ENCODE measurements around the gene SVOP.
"Not testable (repeated sequence)": the region's sequence is repeated elsewhere in the genome, so short reads cannot be mapped to it uniquely, and the experiment has no call there.

GRCh38 chr12:108866083-108866482 is 154.8 kb downstream of the SVOP start:
- TF ChIP-seq CTCF (IDR thresholded peaks at IDR 0.05; ENCODE audit: low read depth, low read length, missing input control); RXRA (IDR thresholded peaks at IDR 0.05); MAX (IDR thresholded peaks at IDR 0.05); FOXA1 (IDR thresholded peaks at IDR 0.05): not testable (repeated sequence)
- TF ChIP-seq, protein P1, sequence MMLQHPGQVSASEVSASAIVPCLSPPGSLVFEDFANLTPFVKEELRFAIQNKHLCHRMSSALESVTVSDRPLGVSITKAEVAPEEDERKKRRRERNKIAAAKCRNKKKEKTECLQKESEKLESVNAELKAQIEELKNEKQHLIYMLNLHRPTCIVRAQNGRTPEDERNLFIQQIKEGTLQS (IDR thresholded peaks at IDR 0.05), result not testable (repeated sequence)
- TF ChIP-seq, protein P2, sequence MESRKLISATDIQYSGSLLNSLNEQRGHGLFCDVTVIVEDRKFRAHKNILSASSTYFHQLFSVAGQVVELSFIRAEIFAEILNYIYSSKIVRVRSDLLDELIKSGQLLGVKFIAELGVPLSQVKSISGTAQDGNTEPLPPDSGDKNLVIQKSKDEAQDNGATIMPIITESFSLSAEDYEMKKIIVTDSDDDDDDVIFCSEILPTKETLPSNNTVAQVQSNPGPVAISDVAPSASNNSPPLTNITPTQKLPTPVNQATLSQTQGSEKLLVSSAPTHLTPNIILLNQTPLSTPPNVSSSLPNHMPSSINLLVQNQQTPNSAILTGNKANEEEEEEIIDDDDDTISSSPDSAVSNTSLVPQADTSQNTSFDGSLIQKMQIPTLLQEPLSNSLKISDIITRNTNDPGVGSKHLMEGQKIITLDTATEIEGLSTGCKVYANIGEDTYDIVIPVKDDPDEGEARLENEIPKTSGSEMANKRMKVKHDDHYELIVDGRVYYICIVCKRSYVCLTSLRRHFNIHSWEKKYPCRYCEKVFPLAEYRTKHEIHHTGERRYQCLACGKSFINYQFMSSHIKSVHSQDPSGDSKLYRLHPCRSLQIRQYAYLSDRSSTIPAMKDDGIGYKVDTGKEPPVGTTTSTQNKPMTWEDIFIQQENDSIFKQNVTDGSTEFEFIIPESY (IDR thresholded peaks at IDR 0.05), result not testable (repeated sequence)
